Fibroblast of lung (primary cell): ENCODE results near the gene TLR4.

Experiments used
- EZH2 ChIP-seq: IDR thresholded peaks from 2 replicates; pipeline ENCODE4 v1.5.1; 2012; ENCODE audit warnings: low read length, control low read depth, mild to moderate bottlenecking; ENCODE audit errors: missing control alignments
- TF ChIP-seq, protein P1 (sequence below), 2 donors: IDR thresholded peaks in 1 of 2; conservative IDR thresholded peaks in 1 of 2; 1 replicate in 1 of 2; 2 replicates in 1 of 2; pipeline ENCODE4 v1.5.1; 2011 to 2012; ENCODE audit warnings: low read length in 2 of 2, control low read depth in 1 of 2, inconsistent platforms in 1 of 2, low read depth in 1 of 2, mild to moderate bottlenecking in 1 of 2

GRCh38 chr9:117704597-117704996 is 394 bp downstream of the TLR4 start:
- TF ChIP-seq, protein P1, sequence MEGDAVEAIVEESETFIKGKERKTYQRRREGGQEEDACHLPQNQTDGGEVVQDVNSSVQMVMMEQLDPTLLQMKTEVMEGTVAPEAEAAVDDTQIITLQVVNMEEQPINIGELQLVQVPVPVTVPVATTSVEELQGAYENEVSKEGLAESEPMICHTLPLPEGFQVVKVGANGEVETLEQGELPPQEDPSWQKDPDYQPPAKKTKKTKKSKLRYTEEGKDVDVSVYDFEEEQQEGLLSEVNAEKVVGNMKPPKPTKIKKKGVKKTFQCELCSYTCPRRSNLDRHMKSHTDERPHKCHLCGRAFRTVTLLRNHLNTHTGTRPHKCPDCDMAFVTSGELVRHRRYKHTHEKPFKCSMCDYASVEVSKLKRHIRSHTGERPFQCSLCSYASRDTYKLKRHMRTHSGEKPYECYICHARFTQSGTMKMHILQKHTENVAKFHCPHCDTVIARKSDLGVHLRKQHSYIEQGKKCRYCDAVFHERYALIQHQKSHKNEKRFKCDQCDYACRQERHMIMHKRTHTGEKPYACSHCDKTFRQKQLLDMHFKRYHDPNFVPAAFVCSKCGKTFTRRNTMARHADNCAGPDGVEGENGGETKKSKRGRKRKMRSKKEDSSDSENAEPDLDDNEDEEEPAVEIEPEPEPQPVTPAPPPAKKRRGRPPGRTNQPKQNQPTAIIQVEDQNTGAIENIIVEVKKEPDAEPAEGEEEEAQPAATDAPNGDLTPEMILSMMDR (conservative IDR thresholded peaks at IDR 0.05 in 1 of 2, IDR thresholded peaks at IDR 0.05 in 1 of 2; ENCODE audit: low read depth in 1 of 2, low read length in 2 of 2): no peak
- no peak for TF ChIP-seq EZH2
